AG10803 (cell line): ENCODE data around the gene CARD11.

Experiments used
- DNase-seq: peaks from one replicate; pipeline ENCODE4 v3.0.0; 2010; ENCODE audit warnings: low read depth
- H3K4me3 ChIP-seq: 2 replicates; pipeline ENCODE4 v1.5.1; 2011; ENCODE audit warnings: mild to moderate bottlenecking, low read length, control low read depth
- TF ChIP-seq, protein P1 (sequence below): conservative IDR thresholded peaks from 2 replicates; pipeline ENCODE4 v1.5.1; 2011; ENCODE audit warnings: mild to moderate bottlenecking, low read length, control low read depth, inconsistent platforms

CARD11 gene

DNA sequence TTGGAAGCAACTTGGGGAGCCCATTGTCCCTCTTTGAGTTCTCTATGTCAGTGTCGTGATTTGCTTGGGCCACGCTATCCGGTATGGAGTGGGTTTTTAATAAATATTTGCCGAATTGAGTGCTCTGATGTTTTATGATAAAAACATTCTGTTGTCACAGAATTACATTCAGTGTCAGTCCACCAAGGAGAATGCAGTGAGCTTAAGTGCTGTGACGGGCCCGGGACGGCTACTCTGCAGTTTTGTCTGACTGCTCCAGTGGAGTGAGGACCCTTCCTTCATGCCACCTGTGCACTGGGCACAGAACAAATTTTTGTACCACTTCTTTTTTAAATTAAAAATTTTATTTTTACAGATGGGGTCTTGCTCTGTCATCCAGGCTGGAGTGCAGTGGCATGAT is 76.0 kb downstream of the CARD11 start:
- H3K4me3 ChIP-seq: no peak overlapping the region
- TF ChIP-seq, protein P1, sequence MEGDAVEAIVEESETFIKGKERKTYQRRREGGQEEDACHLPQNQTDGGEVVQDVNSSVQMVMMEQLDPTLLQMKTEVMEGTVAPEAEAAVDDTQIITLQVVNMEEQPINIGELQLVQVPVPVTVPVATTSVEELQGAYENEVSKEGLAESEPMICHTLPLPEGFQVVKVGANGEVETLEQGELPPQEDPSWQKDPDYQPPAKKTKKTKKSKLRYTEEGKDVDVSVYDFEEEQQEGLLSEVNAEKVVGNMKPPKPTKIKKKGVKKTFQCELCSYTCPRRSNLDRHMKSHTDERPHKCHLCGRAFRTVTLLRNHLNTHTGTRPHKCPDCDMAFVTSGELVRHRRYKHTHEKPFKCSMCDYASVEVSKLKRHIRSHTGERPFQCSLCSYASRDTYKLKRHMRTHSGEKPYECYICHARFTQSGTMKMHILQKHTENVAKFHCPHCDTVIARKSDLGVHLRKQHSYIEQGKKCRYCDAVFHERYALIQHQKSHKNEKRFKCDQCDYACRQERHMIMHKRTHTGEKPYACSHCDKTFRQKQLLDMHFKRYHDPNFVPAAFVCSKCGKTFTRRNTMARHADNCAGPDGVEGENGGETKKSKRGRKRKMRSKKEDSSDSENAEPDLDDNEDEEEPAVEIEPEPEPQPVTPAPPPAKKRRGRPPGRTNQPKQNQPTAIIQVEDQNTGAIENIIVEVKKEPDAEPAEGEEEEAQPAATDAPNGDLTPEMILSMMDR: no peak
- DNase-seq: no peak

DNA sequence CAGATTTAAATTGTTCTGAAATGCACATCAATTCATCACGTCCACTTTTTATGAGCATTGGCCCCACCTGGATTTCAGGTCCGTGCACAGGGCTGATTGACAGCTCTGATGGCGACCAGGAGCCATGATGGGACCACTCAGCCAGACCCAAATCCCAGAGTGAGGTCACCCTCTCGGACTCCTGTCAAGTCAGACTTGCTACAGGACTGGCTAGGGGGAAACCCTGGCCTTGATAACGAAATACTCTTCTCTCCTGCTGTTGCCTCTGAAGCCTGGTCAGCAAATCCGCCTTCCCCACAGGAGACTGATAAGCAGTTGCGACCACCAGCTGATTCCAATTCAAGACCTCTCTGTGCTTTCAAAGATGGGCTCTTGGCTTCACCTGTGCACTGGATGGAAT is 76.4 kb downstream of the CARD11 start:
- no peak overlapping the region for H3K4me3 ChIP-seq
- TF ChIP-seq, protein P1: no peak
- DNase-seq: no peak

DNA sequence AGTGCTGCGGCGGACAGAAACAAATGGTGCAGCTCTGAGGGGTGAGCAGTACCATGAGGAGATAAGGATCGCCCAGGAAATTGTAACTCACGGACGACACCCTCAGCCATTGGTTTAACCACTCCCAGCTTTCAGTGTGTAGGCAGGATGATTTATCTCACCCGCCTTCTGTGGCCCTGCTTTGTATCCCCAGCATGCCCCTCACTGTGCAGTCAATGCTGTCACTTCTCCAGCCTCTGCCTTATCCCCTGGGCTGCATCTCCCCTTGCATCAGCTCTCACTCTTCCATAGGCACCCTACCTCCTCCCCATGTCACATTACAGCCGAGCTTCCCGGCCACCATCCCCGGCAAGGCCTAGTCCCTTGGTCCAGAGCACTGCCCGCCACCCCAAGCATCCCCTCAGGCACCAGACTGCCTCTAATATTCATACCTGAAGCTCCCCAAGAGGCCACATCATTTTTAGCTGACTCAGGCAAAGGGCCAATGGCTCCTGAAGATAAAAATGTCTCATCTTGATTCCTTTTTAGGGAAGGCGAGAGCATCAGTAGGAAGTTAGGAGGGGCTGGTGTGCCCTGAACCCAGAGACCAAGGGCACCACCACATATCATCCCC is 77.1 kb downstream of the CARD11 start:
- H3K4me3 ChIP-seq: no peak overlapping the region
- TF ChIP-seq, protein P1: no peak

DNA sequence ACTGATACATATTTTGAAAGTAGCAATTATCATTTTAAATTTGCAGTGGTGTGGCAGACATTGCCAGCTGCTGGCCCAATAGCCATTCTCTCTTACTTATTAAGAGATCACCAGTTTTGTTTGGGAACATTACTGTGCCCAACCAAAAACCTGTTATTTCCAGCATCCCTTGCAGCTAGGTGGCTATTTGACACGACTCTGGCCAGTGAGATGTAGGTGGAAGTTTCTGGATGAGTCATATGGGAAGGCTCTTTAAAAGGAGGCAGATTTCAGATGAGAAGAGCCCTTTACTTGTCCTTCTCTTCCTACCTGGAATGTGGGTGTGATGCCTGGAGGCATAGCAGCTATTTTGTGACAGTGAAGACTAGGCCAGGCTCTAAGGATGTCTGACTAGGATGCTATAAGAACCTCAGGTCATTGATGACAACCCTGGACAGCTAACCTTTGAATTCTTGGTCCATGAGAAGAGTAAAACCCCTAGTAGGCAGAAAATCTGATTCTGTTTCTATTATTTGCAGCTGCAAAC is 77.9 kb downstream of the CARD11 start:
- no peak overlapping the region for H3K4me3 ChIP-seq
- TF ChIP-seq, protein P1: no peak
- DNase-seq: no peak

More for the DNA sequence above, 77.1 kb downstream of the CARD11 start:
- no peak for DNase-seq

DNA sequence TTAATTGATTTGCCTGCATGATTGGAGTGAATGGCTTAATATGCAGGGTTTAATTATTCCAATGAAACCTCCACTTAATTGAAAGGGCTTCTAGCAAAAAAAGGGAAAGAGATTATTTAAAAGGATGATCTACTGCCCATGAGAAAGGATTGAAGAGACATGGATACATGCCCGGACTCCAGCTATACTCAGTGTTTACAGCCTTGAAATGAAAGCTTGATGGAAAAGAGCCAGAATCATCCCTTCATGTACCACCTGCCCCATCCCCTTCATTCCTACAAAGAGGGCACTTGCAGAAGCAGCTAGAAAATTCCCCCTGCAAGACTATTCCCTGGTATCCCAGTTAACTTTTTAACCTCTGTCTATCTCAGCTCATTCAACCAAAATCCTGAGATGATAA is 78.4 kb downstream of the CARD11 start:
- TF ChIP-seq, protein P1: no peak
- no peak for DNase-seq
- no peak overlapping the region for H3K4me3 ChIP-seq

DNA sequence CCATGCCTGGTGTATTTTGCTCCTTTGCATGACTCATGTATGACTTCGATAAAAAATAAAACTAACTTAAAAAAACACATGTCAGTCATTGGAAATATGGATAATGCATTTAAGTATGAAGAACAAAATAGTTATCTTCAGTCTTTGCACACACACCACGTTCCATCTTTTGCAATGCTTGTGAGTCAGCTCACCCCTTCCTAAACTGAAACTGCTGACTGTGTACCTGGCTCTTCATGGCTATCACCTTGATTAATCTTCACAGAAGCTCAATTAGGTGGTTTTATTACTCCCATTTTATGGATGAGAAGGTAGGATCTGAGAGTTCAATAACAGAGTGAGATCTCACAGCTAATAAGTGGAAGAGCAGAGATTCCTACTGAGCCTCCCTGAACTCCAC is 79.5 kb downstream of the CARD11 start:
- DNase-seq: no peak
- TF ChIP-seq, protein P1: no peak
- H3K4me3 ChIP-seq: no peak overlapping the region

DNA sequence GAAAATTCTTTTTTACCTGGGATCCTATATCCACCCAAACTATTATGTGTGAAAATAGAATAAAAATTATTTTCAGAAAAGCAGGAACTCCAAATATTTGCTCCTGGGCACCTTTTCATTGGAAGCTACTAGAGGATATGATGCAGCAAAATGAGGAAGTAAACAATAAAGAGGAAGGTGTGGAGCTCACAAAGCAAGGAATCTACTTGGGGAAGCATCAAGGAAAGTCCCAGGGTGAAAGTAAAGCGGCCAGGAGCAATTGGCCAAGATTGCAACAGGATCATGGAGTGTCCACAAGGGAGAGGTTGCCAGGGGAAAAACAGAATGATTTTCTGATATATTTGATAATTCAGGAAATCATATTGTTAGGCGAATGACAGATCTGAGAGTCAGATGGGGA is 80.8 kb downstream of the CARD11 start:
- TF ChIP-seq, protein P1: no peak
- no peak for DNase-seq
- H3K4me3 ChIP-seq: no peak overlapping the region
